Measurements from ENCODE around the gene CAP2. TPM values are rescaled to one million over a fixed set of nuclear protein-coding genes. Genes with fewer than 3 reads are reported as not detected.

The CAP2 gene
- total RNA-seq, 2 experiments from 2014 or later, result not detected

GRCh38 chr6:17470202-17470937, 77.0 kb downstream of the CAP2 start:
- Mint-ChIP-seq H3K4me3 (no peak overlapping the region), H3K9me3 (no peaks in the 10 kb centered on the region), H3K36me3 (no peaks in the 10 kb centered on the region), H3K4me1 (no peaks in the 10 kb centered on the region), H3K27me3 (no peaks in the 10 kb centered on the region), H3K27ac (no peak overlapping the region)
- DNase-seq, result no peak

GRCh38 chr6:17470938-17471327, 77.5 kb downstream of the CAP2 start:
- H3K27ac Mint-ChIP-seq, result no peak overlapping the region
- H3K9me3 Mint-ChIP-seq, result no peaks in the 10 kb centered on the region
- no peak overlapping the region for H3K4me3 Mint-ChIP-seq
- no peaks in the 10 kb centered on the region for H3K27me3 Mint-ChIP-seq
- H3K36me3 Mint-ChIP-seq, result no peaks in the 10 kb centered on the region
- no peak for DNase-seq
- H3K4me1 Mint-ChIP-seq, result no peaks in the 10 kb centered on the region

- H3K27ac Mint-ChIP-seq, result no peak overlapping the region
- H3K27me3 Mint-ChIP-seq, result no peaks in the 10 kb centered on the region
- H3K4me1 Mint-ChIP-seq, result no peaks in the 10 kb centered on the region
Observed at GRCh38 chr6:17472653-17473183, 79.3 kb downstream of the CAP2 start.

GRCh38 chr6:17473554-17473953, 80.2 kb downstream of the CAP2 start:
- no peaks in the 10 kb centered on the region for H3K27me3 Mint-ChIP-seq
- no peak for DNase-seq
- no peaks in the 10 kb centered on the region for H3K4me1 Mint-ChIP-seq
- no peak overlapping the region for H3K27ac Mint-ChIP-seq
- no peaks in the 10 kb centered on the region for H3K9me3 Mint-ChIP-seq
- no peak overlapping the region for H3K4me3 Mint-ChIP-seq
- no peaks in the 10 kb centered on the region for H3K36me3 Mint-ChIP-seq

More at GRCh38 chr6:17472653-17473183, 79.3 kb downstream of the CAP2 start:
- Mint-ChIP-seq H3K4me3 (no peak overlapping the region), H3K36me3 (no peaks in the 10 kb centered on the region), H3K9me3 (no peaks in the 10 kb centered on the region)
- no peak for DNase-seq

GRCh38 chr6:17474289-17474688, 80.9 kb downstream of the CAP2 start:
- Mint-ChIP-seq H3K9me3 (no peaks in the 10 kb centered on the region), H3K4me3 (no peak overlapping the region), H3K4me1 (no peaks in the 10 kb centered on the region), H3K36me3 (no peaks in the 10 kb centered on the region), H3K27ac (no peak overlapping the region), H3K27me3 (no peaks in the 10 kb centered on the region)
- no peak for DNase-seq

- Mint-ChIP-seq H3K4me1 (no peaks in the 10 kb centered on the region), H3K9me3 (no peaks in the 10 kb centered on the region), H3K27ac (no peak overlapping the region), H3K27me3 (no peaks in the 10 kb centered on the region), H3K36me3 (no peaks in the 10 kb centered on the region), H3K4me3 (no peak overlapping the region)
- no peak for DNase-seq
Observed at GRCh38 chr6:17475606-17476244, 82.3 kb downstream of the CAP2 start.

GRCh38 chr6:17476511-17476910, 83.1 kb downstream of the CAP2 start:
- DNase-seq, result no peak
- no peaks in the 10 kb centered on the region for H3K27me3 Mint-ChIP-seq
- no peak overlapping the region for H3K27ac Mint-ChIP-seq
- H3K36me3 Mint-ChIP-seq, result no peaks in the 10 kb centered on the region
- H3K4me3 Mint-ChIP-seq, result no peak overlapping the region
- no peaks in the 10 kb centered on the region for H3K9me3 Mint-ChIP-seq
- no peaks in the 10 kb centered on the region for H3K4me1 Mint-ChIP-seq

- peaks cover 4% of the 10 kb centered on the region for H3K27me3 Mint-ChIP-seq
- no peaks in the 10 kb centered on the region for H3K9me3 Mint-ChIP-seq
- H3K36me3 Mint-ChIP-seq, result no peaks in the 10 kb centered on the region
- no peaks in the 10 kb centered on the region for H3K4me1 Mint-ChIP-seq
- no peak overlapping the region for H3K4me3 Mint-ChIP-seq
- no peak overlapping the region for H3K27ac Mint-ChIP-seq
- no peak for DNase-seq
Observed at GRCh38 chr6:17477356-17477755, 84.0 kb downstream of the CAP2 start.

GRCh38 chr6:17478223-17478907, 85.0 kb downstream of the CAP2 start:
- Mint-ChIP-seq H3K4me1 (no peaks in the 10 kb centered on the region), H3K27ac (no peak overlapping the region), H3K27me3 (peaks cover 7% of the 10 kb centered on the region), H3K9me3 (no peaks in the 10 kb centered on the region), H3K36me3 (no peaks in the 10 kb centered on the region), H3K4me3 (no peak overlapping the region)
- DNase-seq, result no peak

GRCh38 chr6:17478946-17479345, 85.6 kb downstream of the CAP2 start:
- Mint-ChIP-seq H3K9me3 (no peaks in the 10 kb centered on the region), H3K4me3 (no peak overlapping the region), H3K4me1 (no peaks in the 10 kb centered on the region), H3K36me3 (no peaks in the 10 kb centered on the region), H3K27ac (no peak overlapping the region), H3K27me3 (peaks cover 11% of the 10 kb centered on the region)
- DNase-seq, result no peak

GRCh38 chr6:17480476-17480875, 87.1 kb downstream of the CAP2 start:
- DNase-seq, result no peak
- Mint-ChIP-seq H3K4me1 (no peaks in the 10 kb centered on the region), H3K27me3 (peaks cover 11% of the 10 kb centered on the region), H3K36me3 (no peaks in the 10 kb centered on the region), H3K4me3 (no peak overlapping the region), H3K27ac (no peak overlapping the region), H3K9me3 (no peaks in the 10 kb centered on the region)

GRCh38 chr6:17482711-17483110, 89.3 kb downstream of the CAP2 start:
- H3K27ac Mint-ChIP-seq, result no peak overlapping the region
- H3K4me1 Mint-ChIP-seq, result no peaks in the 10 kb centered on the region
- H3K9me3 Mint-ChIP-seq, result no peaks in the 10 kb centered on the region
- DNase-seq, result no peak
- H3K4me3 Mint-ChIP-seq, result no peak overlapping the region
- H3K27me3 Mint-ChIP-seq, result peaks cover 11% of the 10 kb centered on the region
- no peaks in the 10 kb centered on the region for H3K36me3 Mint-ChIP-seq

GRCh38 chr6:17483391-17484016, 90.1 kb downstream of the CAP2 start:
- Mint-ChIP-seq H3K27me3 (peaks cover 11% of the 10 kb centered on the region), H3K36me3 (no peaks in the 10 kb centered on the region), H3K4me1 (no peaks in the 10 kb centered on the region), H3K4me3 (no peak overlapping the region), H3K9me3 (no peaks in the 10 kb centered on the region), H3K27ac (no peak overlapping the region)
- no peak for DNase-seq

GRCh38 chr6:17484201-17484849, 90.9 kb downstream of the CAP2 start:
- no peak overlapping the region for H3K4me3 Mint-ChIP-seq
- no peaks in the 10 kb centered on the region for H3K9me3 Mint-ChIP-seq
- no peak overlapping the region for H3K27ac Mint-ChIP-seq
- no peak for DNase-seq
- no peaks in the 10 kb centered on the region for H3K36me3 Mint-ChIP-seq
- H3K27me3 Mint-ChIP-seq, result peaks cover 11% of the 10 kb centered on the region
- no peaks in the 10 kb centered on the region for H3K4me1 Mint-ChIP-seq

- no peaks in the 10 kb centered on the region for H3K36me3 Mint-ChIP-seq
- no peaks in the 10 kb centered on the region for H3K9me3 Mint-ChIP-seq
- no peak for DNase-seq
- no peak overlapping the region for H3K27ac Mint-ChIP-seq
- no peak overlapping the region for H3K4me3 Mint-ChIP-seq
- H3K4me1 Mint-ChIP-seq, result no peaks in the 10 kb centered on the region
- H3K27me3 Mint-ChIP-seq, result peaks cover 11% of the 10 kb centered on the region
Observed at GRCh38 chr6:17485181-17485580, 91.8 kb downstream of the CAP2 start.

Measured in activated naive CD8-positive, alpha-beta T cell treated with anti-CD3 and anti-CD28 coated beads for 36 hours (primary cell).